ENCODE data around the gene MDFI.
"Not testable (repeated sequence)": the region's sequence is repeated elsewhere in the genome, so short reads cannot be mapped to it uniquely, and the experiment has no call there.

The MDFI gene

DNA sequence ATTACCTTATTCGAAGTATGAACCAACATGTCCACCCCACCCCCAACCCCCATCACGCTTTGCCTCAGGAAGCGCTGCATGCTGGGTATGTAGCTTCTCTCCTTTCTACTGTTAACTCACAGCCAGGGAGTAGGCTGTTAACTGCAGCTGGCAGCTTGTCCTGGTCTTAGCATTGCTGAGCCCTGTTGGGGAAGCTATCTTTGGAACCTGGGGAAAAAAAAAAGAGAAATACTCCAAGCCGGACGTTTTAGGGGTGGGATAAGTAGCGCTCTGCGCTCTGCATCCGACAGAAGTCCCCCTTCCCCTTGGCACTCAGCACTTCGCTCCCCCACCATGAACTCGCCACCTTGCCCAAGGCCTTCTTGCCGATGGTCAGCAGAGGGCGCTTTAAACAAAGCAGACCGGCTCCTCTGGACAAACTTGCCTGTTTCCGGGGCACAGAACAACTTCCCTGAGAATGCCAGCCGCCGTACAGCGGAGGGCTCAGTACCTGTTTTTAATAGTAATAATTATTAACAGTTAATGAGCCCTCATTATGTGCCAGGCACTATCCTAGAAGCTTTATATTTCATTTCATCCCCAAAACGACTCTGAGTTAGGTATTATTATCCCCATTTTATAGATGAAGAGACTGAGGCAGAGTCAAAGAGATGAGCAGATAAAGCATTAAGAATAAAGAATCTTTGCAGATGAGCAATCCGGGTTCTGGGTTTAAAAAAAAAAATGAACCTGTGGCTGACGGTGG lies 35.2 kb upstream of the MDFI start:
- peak; percentile 81 for DNase-seq

DNA sequence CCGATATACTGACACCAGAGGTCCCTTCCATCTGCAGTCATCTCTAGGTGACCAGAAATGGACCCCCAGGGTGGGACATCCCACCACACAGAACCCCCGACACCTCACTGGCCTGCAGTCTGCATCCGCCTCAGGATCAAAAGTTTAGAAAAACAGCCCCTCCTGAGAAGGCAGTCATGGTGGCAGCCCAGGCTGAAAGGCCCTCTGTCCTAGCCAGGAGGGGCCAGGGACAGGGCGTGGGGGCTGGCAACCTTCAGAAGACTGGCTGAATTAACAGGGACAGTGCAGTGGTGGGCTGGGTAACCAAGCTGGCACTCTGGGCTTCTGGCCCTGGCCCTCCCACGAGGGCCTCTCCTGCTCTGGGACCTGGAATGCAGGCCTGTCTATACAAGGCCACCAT lies 34.3 kb upstream of the MDFI start:
- no peak for DNase-seq

DNA sequence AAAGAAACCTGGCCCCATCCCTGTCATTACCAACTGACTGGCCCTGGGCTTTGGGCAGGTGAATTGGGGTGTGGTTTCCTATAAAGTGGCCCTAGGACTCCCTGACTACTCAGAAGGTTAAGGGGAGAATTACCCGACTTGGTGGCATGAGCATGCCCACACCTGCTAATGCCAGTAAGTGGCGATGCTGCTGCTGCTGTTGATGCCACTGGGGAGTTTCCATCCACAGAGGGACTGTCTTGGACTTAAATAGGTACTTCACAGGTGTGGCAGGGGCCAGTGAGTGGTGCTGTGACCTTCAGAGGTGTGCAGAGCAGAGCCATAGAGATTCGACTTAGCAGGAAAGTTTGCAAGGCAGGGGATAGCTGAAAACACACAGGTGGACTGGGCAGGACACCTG lies 32.6 kb upstream of the MDFI start:
- DNase-seq = no peak

DNA sequence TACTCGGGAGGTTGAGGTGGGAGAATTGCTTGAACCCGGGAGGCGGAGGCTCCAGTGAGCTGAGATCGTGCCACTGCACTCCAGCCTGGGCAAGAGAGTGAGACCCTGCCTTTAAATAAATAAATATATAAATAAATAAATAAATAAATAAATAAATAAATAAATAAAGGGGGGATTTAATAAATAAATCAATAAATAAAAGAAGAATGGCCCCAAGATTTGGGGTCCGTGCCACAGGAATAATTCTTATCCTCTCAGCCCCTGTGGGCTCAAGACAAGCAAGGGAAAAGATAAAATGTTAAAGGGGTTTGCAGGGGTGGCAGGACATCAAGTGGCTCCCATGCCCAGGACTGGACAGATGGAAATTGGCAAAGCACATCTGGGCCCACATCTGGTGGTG lies 31.2 kb upstream of the MDFI start:
- no peak for DNase-seq

GRCh38 chr6:41607736-41608135 lies 30.5 kb upstream of the MDFI start:
- DNase-seq = no peak

DNA sequence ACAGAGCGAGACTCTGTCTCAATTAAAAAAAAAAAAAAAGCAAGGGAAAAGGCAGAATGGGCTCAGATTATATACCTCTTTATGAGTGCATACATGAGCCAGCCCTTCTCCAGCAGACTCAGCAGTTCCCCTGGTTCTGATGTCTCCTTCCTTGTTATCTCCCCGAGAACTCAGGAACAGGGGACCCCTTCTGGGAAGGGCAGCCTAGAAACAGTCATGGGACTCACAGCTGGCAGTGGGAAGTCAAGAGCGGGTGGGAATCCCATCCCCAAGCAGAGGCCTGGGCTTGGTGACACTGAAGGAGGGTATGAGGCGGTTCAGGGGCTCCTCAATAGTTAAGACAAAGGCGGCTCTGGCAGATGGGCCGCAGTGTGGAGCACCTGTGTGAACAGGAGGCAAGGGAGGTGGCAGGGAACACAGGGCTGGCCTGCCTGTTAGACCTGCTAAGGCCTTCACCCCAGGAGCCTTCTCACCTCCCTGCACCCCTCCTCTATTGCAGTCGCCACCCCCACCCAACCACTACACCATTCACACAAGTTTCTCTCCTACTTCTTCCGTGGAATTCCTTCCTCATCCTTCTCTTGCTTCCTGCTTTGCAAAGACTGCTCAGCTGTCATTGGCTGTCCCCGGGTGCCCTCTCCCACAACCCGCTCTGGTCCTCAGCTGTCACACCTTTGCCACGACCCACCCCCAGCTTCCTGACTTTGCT lies 29.7 kb upstream of the MDFI start:
- DNase-seq = no peak

GRCh38 chr6:41614715-41615114 lies 23.6 kb upstream of the MDFI start:
- no peak for DNase-seq

GRCh38 chr6:41615311-41615710 lies 23.0 kb upstream of the MDFI start:
- no peak for DNase-seq

GRCh38 chr6:41618598-41618997 lies 19.7 kb upstream of the MDFI start:
- DNase-seq = no peak

- not testable (repeated sequence) for DNase-seq
Measured at GRCh38 chr6:41619193-41619592, 19.1 kb upstream of the MDFI start.

DNA sequence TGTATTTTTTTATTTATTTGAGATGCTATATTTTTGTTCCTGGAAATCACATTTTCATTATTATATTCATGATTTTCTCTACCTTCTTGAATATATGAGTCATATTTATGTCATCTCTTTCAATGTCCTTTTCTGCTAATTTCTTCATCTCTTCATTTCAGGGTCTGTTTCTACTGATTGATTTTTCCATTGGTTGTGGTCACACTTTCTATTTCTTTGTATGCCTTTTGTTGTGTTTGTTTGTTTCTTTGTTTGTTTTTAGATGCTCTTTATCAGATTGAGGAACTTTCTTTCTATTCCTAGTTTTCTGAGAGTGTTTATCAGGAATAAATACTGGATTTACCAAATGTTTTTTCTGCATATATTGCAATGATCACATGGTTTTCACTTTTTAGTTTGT lies 16.9 kb upstream of the MDFI start:
- no peak for DNase-seq

DNA sequence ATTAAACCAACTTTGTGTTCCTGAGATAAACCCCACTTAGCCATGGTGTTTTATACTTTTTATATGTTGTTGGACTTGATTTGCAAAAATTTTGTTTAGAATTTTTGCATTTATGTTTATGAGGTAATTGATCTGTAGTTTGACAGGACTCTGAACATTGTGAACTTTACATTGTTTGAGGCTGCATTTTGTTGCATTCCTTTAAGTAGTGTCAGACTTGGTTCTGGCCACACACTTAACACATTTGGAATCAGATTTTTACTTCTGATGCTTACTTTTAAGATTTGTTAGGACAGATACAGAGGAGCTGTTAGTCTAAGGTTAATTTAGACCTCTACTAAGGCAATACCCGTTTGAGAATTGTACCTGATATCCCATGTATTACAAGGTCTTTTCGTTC lies 16.5 kb upstream of the MDFI start:
- DNase-seq = no peak

DNA sequence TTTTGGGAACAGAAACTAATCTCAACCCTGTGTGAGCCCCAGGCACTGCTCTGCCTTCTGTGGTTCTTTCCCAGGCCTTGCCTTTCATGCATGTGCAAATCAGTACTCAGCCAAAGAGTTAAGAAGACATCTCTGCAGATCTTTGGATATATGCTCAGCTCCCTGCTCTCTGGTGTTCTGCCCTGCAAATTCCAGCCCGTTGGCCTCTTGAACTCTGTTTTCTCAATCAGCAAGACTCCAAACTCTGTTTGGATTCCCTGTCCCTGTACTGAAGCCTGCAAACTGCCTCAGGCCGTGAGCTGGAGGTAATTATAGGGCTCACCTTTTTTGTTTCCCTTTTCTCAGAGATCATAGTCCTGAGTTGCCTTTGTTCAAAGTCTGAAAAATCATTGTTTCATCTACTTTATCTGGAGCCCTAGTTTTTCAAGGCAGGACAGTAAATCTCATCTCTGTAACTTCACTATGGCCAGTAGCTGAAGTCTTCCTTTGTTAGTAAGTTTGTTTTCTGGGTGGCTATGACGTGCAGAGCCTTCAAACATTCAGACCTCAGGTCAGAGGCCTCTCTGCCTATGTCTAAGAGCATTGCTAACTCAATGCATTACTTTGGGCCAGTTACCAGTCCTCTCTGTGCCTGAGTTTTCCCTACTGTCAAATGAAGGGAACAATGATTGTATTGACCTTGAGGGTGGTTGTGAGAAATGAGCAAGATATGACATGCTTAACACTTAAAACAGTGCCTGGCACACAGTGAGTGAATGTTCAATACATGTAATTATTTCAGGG lies 15.9 kb upstream of the MDFI start:
- no peak for DNase-seq

- no peak for DNase-seq
Measured at GRCh38 chr6:41623330-41623729, 14.9 kb upstream of the MDFI start.

- no peak for DNase-seq
Measured at GRCh38 chr6:41624621-41625380, 13.5 kb upstream of the MDFI start.

DNA sequence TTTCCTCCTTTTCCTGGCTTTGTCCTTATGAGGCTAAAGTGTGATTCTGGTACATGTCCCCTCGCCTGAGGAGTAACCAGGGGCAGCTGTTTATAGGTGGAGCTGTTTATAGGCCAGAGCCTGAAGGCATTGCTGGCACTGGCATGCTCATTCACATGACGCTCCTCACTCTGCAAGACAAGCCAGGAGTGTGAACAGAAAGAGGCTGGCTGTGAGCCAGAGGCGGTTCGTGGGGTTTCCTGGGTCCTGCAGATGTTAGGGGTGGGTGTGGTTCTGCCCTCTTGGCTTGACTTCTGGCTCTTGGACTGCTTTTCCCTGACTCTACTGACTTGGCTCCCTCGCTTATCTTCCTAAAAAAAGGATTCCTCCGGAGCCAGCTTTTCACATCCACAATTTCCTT lies 12.8 kb upstream of the MDFI start:
- DNase-seq = no peak

DNA sequence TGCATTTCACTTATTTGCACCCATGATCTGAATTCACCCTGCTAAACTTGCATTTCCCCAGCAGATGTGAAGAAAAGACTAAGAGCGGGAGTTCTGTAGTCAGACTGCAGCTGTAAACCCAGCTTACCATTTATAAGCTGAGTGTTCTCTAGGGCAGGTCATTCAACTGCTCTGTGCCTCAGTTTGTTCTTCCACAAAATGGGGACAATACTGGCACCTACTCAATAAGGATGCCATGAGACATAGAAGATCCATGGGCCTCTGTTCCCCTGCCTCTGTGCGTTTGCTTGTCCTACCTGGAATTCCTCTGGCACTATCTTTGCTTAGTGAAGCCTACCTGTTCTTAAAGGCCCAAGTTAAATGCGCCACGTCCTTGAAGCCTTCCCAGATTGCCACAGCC lies 12.2 kb upstream of the MDFI start:
- no peak for DNase-seq

DNA sequence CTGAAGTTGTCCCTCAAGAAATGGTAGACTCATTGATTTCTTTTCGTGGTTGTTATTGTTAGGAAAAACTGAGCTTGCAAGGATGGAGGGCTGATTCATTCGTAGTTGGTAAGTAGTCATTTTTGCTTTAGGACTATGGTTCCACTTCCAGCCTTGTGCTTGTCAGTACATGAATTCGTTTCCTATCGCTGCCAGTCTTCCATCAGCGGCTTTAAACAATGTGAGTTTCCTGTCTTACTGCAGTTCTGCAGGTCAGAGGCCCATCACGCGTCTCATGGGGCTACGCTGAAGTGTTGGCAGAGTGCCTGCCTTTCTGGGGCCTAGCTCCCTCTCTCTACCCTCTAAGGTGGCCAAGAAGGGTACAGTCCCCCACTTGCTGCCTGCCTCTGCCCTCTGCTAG lies 11.4 kb upstream of the MDFI start:
- DNase-seq = no peak

- DNase-seq = no peak
Measured at GRCh38 chr6:41629128-41629527, 9.1 kb upstream of the MDFI start.

DNA sequence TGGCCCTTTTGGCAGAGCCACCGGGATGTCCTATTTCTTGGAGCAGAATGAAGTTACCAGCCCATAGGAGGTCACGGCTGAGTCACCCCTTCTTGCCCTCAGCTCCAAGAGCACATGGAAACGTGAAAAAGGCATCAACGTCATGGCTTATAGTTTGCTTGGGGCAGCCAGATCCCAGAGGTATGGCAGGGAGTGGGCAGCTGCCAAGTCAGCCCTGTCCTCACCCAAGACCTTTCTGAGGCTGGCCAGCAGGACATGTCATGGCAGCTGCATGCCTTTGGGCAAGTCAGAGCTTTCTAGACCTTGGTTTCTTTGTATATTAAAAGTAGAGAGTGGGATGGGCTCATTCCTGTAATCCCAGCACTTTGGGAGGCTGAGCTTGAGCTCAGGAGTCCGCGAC lies 8.2 kb upstream of the MDFI start:
- DNase-seq = no peak

GRCh38 chr6:41630946-41631345 lies 7.3 kb upstream of the MDFI start:
- DNase-seq = no peak

DNA sequence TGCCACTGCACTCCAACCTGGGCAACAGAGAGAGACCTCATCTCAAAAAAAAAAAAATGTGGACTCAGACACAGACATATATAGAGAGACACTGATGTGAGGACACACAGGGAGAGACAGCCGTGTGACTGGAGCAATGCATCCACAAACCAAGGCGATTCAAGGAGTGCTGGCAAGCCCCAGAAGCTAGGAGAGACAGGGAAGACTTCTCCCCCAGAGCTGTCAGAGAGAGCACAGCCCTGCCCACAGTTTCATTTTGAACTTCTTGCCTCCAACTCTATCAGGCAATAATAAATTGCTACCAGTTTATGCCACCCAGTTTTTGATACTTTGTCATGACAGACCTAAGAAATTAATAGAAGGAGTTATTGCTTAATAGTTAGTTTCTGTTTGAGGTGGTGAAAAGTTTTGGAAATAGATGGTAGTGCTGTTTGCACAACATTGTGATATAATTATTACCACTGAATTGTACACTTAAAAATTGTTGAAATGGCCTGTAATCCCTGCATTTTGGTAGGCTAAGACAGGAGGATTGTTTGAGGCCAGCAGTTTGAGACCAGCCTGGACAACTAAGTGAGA lies 5.1 kb upstream of the MDFI start:
- DNase-seq = no peak

GRCh38 chr6:41634657-41635056 lies 3.6 kb upstream of the MDFI start:
- no peak for DNase-seq
